Right lobe of liver (tissue), 6 donors: ENCODE measurements around the gene SLC28A1. TPM values are rescaled to one million over a fixed set of nuclear protein-coding genes. Genes with fewer than 3 reads are reported as not detected.
"Not testable (repeated sequence)": the region's sequence is repeated elsewhere in the genome, so short reads cannot be mapped to it uniquely, and the experiment has no call there.

Experiments
- ATAC-seq, 4 donors: fragments of 200-7000 bp; cut with Tn5 transposase; one replicate each; pipeline ENCODE4 v1.9.1; 2020; ENCODE audit warnings: mild to moderate bottlenecking in 4 of 4, moderate library complexity in 4 of 4
- DNase-seq, 3 donors: peaks; one replicate each; pipeline ENCODE4 v3.0.0-alpha.2; 2020
- H3K27ac ChIP-seq, 3 donors: fragments of 200-600 bp; one replicate each; pipeline ENCODE4 v1.8.0; 2022
- H3K27me3 ChIP-seq, 2 donors: fragments of 200-600 bp; one replicate each; pipeline ENCODE4 v1.8.0; 2022
- H3K36me3 ChIP-seq, 4 donors: fragments of 200-600 bp; sonication (generic) in 1 of 4; one replicate each; pipeline versions ENCODE4 v1.5.1 to v1.8.0; 2017 to 2022; ENCODE audit warnings: control low read depth in 1 of 4
- H3K4me1 ChIP-seq, 4 donors: fragments of 200-600 bp; sonication (generic) in 1 of 4; one replicate each; pipeline versions ENCODE4 v1.5.1 to v1.8.0; 2017 to 2022; ENCODE audit warnings: control low read depth in 1 of 4
- H3K4me3 ChIP-seq, 3 donors: fragments of 200-600 bp; one replicate each; pipeline ENCODE4 v1.8.0; 2022
- H3K9me3 ChIP-seq, 4 donors: fragments of 200-600 bp; sonication (generic) in 1 of 4; one replicate each; pipeline versions ENCODE4 v1.5.1 to v1.8.0; 2017 to 2022; ENCODE audit warnings: control low read depth in 1 of 4
- CTCF ChIP-seq, 4 donors: fragments of 200-600 bp in 3 of 4; fragments of 450-650 bp in 1 of 4; IDR thresholded peaks; one replicate each; pipeline versions ENCODE4 v1.5.1 to v1.8.0; 2016 to 2022; ENCODE audit warnings: antibody characterized with exemption in 4 of 4, mild to moderate bottlenecking in 2 of 4
- POLR2A ChIP-seq: fragments of 450-650 bp; IDR thresholded peaks from one replicate; pipeline ENCODE4 v1.6.1; 2017; ENCODE audit warnings: antibody characterized with exemption, mild to moderate bottlenecking
- WGBS: methylation state at CpG from one replicate; pipeline ENCODE4 v1.1.6; 2018; ENCODE audit warnings: low coverage, low lambda C conversion rate; ENCODE audit not compliant: insufficient coverage; ENCODE audit errors: missing lambda C conversion rate; 5-methylcytosine and 5-hydroxymethylcytosine counted together
- intact Hi-C, 2 donors: fragments of 100-400 bp; cut with DNase I; formaldehyde crosslinking; loops; one replicate each; pipeline versions ENCODE4 v1.11.2 to v1.14.1; 2022
- total RNA-seq, 6 experiments: library from RNA; depleted of rRNA in 2 of 6; stranded (reverse); fragments of >200 nt in 2 of 6; fragmentation: NEBNext Ultra II Directional in 3 of 6; extraction: Animal tissue kit (Norgen Biotek cat#: 25700) in 3 of 6; gene quantifications; one replicate each; pipeline versions ENCODE4 v1.1.0 to v1.2.4, GENCODE V29; 2016 to 2023
- donor health status: DM: no; HTN: yes; CAD: no.
- donor health status: DM: no; HTN: no; CAD: no.
- donor health status: DM: no; HTN: no; CAD: no.
- donor health status: DM: no; HTN: yes; CAD: no.
- donor health status: DM: no; HTN: yes; CAD: no.

SLC28A1 gene
- total RNA-seq, 6 experiments from 2014 or later: 33.2 to 75.4 (median 49.9) TPM

- no peak for TF ChIP-seq POLR2A
- TF ChIP-seq CTCF (IDR thresholded peaks at IDR 0.05): no peak
- Histone ChIP-seq H3K4me3 (peak overlapping the region; percentile 69 to 95 (median 75)), H3K36me3 (no peaks in the 10 kb centered on the region), H3K27ac (peak overlapping the region; percentile 96 to 97 (median 96)), H3K9me3 (no peaks in the 10 kb centered on the region), H3K4me1 (peaks cover 4 to 39% (median 7%) of the 10 kb centered on the region in 4 donors), H3K27me3 (no peaks in the 10 kb centered on the region)
- DNase-seq (no peak), ATAC-seq (no peak)
- intact Hi-C loops: no loop called here
- WGBS: 12% methylated on average over 4 of the region's 4 CpGs
These were observed 98.8 kb downstream of the SLC28A1 start for GRCh38 chr15:84983294-84983693.

GRCh38 chr15:84983711-84984110 lies 99.2 kb downstream of the SLC28A1 start:
- Histone ChIP-seq H3K4me1 (peaks cover 4 to 39% (median 7%) of the 10 kb centered on the region in 4 donors), H3K4me3 (peak overlapping the region; percentile 69 to 95 (median 75)), H3K27ac (peak overlapping the region; percentile 96 to 97 (median 96)), H3K9me3 (no peaks in the 10 kb centered on the region), H3K27me3 (no peaks in the 10 kb centered on the region), H3K36me3 (no peaks in the 10 kb centered on the region)
- no peak for TF ChIP-seq POLR2A
- TF ChIP-seq CTCF (IDR thresholded peaks at IDR 0.05): no peak
- no peak for DNase-seq
- WGBS: 12% methylated on average over 2 of the region's 2 CpGs
- no peak for ATAC-seq
- intact Hi-C loops: no loop called here

- ATAC-seq (no peak), DNase-seq (no peak)
- Histone ChIP-seq H3K27me3 (no peaks in the 10 kb centered on the region), H3K36me3 (no peaks in the 10 kb centered on the region), H3K4me1 (peaks cover 2 to 32% (median 7%) of the 10 kb centered on the region in 4 donors), H3K4me3 (no peak overlapping the region), H3K9me3 (no peaks in the 10 kb centered on the region), H3K27ac (no peak overlapping the region)
- intact Hi-C loops: no loop called here
- TF ChIP-seq POLR2A (no peak), CTCF (IDR thresholded peaks at IDR 0.05) (no peak)
- 75% methylated on average over 2 of the region's 2 CpGs for WGBS
These were observed 100.7 kb downstream of the SLC28A1 start for GRCh38 chr15:84985158-84985557.

- H3K4me3 ChIP-seq, intact Hi-C loops, H3K27me3 ChIP-seq, ATAC-seq, H3K9me3 ChIP-seq, DNase-seq, H3K27ac ChIP-seq, H3K36me3 ChIP-seq: not testable (repeated sequence)
- peaks cover 0 to 52% (median 7%) of the 10 kb centered on the region in 4 donors for H3K4me1 ChIP-seq
- WGBS: 92% methylated on average over 8 of the region's 9 CpGs
These were observed 102.9 kb downstream of the SLC28A1 start for GRCh38 chr15:84987351-84987750.

GRCh38 chr15:84987949-84988624 lies 103.6 kb downstream of the SLC28A1 start:
- WGBS: 78% methylated on average over 2 of the region's 3 CpGs
- Histone ChIP-seq H3K27ac (no peak overlapping the region), H3K4me1 (peaks cover 0 to 52% (median 7%) of the 10 kb centered on the region in 4 donors), H3K36me3 (no peaks in the 10 kb centered on the region), H3K4me3 (no peak overlapping the region), H3K27me3 (no peaks in the 10 kb centered on the region), H3K9me3 (no peaks in the 10 kb centered on the region)
- intact Hi-C loops: no loop called here
- ATAC-seq (no peak), DNase-seq (no peak)
- TF ChIP-seq CTCF (IDR thresholded peaks at IDR 0.05): no peak
- no peak for TF ChIP-seq POLR2A
